Activated CD4-positive, alpha-beta T cell treated with anti-CD3 and anti-CD28 coated beads for 24 hours (primary cell): Measurements from ENCODE around the gene DNAJC18.
"Not testable (repeated sequence)": the region's sequence is repeated elsewhere in the genome, so short reads cannot be mapped to it uniquely, and the experiment has no call there.

Experiments
- DNase-seq, 2 donors: peaks; one replicate each; pipeline ENCODE4 v3.0.0-alpha.2; 2020; ENCODE audit warnings: low read depth in 2 of 2

DNAJC18 gene

GRCh38 chr5:139388198-139388821 is 51.0 kb downstream of the DNAJC18 start:
- no peak for DNase-seq

GRCh38 chr5:139387611-139388197 is 51.6 kb downstream of the DNAJC18 start:
- DNase-seq, result no peak

- not testable (repeated sequence) for DNase-seq
Observed at GRCh38 chr5:139386956-139387355, 52.4 kb downstream of the DNAJC18 start.

- no peak for DNase-seq
Observed at GRCh38 chr5:139386050-139386438, 53.3 kb downstream of the DNAJC18 start.

GRCh38 chr5:139385061-139386049 is 54.0 kb downstream of the DNAJC18 start:
- no peak for DNase-seq

GRCh38 chr5:139384591-139385051 is 54.7 kb downstream of the DNAJC18 start:
- no peak for DNase-seq

GRCh38 chr5:139383993-139384590 is 55.2 kb downstream of the DNAJC18 start:
- DNase-seq, result no peak

- DNase-seq, result no peak
Observed at GRCh38 chr5:139383275-139383992, 55.9 kb downstream of the DNAJC18 start, which contains the start of gene SLC23A1. SLC23A1 (minus strand) TSS chr5:139383297; CDS start chr5:139383253, 44 bp downstream.

GRCh38 chr5:139382807-139383206 is 56.5 kb downstream of the DNAJC18 start:
- no peak for DNase-seq

- DNase-seq, result no peak
Observed at GRCh38 chr5:139381837-139382761, 57.2 kb downstream of the DNAJC18 start.

- DNase-seq, result no peak
Observed at GRCh38 chr5:139379626-139380449, 59.5 kb downstream of the DNAJC18 start.

- no peak for DNase-seq
Observed at GRCh38 chr5:139378941-139379361, 60.4 kb downstream of the DNAJC18 start.

GRCh38 chr5:139378101-139378825 is 61.1 kb downstream of the DNAJC18 start:
- DNase-seq, result no peak

- no peak for DNase-seq
Observed at GRCh38 chr5:139377226-139377625, 62.1 kb downstream of the DNAJC18 start.

GRCh38 chr5:139376364-139376763 is 63.0 kb downstream of the DNAJC18 start:
- DNase-seq, result no peak

GRCh38 chr5:139374909-139375308 is 64.4 kb downstream of the DNAJC18 start:
- DNase-seq, result no peak

GRCh38 chr5:139371482-139372435 is 67.6 kb downstream of the DNAJC18 start:
- no peak for DNase-seq
